Measurements from ENCODE around the gene KCNK17.

DNA sequence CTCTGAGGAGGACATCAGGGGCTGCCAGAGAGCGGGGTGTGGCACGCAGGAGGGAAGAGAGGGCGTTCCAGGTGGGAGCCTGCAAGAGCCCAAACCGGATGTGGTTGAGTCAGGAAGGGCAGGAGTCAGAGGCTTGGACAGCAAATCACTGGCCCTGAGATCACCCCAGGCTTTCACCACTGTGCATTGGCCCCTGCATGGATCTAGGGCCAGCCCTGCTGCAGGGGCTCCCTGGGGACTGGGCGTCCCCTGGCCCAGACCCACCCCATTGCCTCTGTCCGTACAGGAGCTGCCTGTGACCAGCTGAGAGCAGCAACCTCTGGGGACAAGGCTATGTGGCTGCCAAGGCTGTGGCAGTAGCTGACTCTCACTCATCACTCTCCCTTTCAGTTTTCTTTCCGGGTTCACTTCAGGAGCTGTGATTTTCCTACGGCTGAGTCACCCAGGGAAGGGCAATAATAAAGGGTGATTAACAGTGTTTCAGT is 33.9 kb downstream of the KCNK17 start:
- no peak for TF ChIP-seq POLR2A (IDR thresholded peaks at IDR 0.05)
- TF ChIP-seq, protein P1, sequence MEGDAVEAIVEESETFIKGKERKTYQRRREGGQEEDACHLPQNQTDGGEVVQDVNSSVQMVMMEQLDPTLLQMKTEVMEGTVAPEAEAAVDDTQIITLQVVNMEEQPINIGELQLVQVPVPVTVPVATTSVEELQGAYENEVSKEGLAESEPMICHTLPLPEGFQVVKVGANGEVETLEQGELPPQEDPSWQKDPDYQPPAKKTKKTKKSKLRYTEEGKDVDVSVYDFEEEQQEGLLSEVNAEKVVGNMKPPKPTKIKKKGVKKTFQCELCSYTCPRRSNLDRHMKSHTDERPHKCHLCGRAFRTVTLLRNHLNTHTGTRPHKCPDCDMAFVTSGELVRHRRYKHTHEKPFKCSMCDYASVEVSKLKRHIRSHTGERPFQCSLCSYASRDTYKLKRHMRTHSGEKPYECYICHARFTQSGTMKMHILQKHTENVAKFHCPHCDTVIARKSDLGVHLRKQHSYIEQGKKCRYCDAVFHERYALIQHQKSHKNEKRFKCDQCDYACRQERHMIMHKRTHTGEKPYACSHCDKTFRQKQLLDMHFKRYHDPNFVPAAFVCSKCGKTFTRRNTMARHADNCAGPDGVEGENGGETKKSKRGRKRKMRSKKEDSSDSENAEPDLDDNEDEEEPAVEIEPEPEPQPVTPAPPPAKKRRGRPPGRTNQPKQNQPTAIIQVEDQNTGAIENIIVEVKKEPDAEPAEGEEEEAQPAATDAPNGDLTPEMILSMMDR (IDR thresholded peaks at IDR 0.05) = no peak
